ENCODE data around the gene MEPCE.

MEPCE gene

DNA sequence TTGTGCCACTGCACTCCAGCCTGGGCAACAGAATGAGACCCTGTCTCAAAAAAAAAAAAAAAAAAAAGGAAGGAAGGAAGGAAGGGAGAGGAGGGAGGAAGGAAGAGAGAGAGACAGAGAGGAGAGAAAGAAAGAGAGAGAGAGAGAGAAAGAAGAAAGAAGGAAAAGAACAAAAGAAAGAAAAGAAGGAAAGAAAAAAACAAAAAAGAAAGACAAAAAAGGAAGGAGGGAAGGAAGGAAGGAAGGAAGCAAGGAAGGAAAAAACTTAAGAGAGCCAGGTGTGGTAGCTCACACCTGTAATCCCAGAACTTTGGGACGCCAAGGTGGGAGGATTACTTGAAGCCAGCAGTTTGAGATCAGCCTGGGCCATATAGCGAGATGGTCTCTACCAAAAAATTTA is 35.2 kb downstream of the MEPCE start:
- H3K27me3 ChIP-seq (ENCODE audit: control insufficient read depth, insufficient read depth, low read length) = no peaks in the 10 kb centered on the region
- no CpG with 5 or more reads among the region's 2 CpGs for WGBS (ENCODE audit: insufficient coverage, insufficient read length)
- no peak overlapping the region for H3K4me3 ChIP-seq (ENCODE audit: low read length)
- peaks cover 3% of the 10 kb centered on the region; the same call in 1 of the 2 replicates for H3K4me1 ChIP-seq (ENCODE audit: control insufficient read depth, insufficient read depth, low read length)
- no peak for DNase-seq (ENCODE audit: low read depth, low spot score)
- H3K27ac ChIP-seq (ENCODE audit: low read length) = no peak overlapping the region
- no peaks in the 10 kb centered on the region for H3K9me3 ChIP-seq (ENCODE audit: control insufficient read depth, insufficient read depth, low read length)
- H3K36me3 ChIP-seq (ENCODE audit: control insufficient read depth, insufficient read depth, low read length) = no peaks in the 10 kb centered on the region

- Histone ChIP-seq H3K36me3 (ENCODE audit: control insufficient read depth, insufficient read depth, low read length) (no peaks in the 10 kb centered on the region), H3K27me3 (ENCODE audit: control insufficient read depth, insufficient read depth, low read length) (no peaks in the 10 kb centered on the region), H3K4me1 (ENCODE audit: control insufficient read depth, insufficient read depth, low read length) (peaks cover 3% of the 10 kb centered on the region; the same call in 1 of the 2 replicates), H3K27ac (ENCODE audit: low read length) (no peak overlapping the region), H3K9me3 (ENCODE audit: control insufficient read depth, insufficient read depth, low read length) (no peaks in the 10 kb centered on the region), H3K4me3 (ENCODE audit: low read length) (no peak overlapping the region)
- DNase-seq (ENCODE audit: low read depth, low spot score) = no peak
- no CpG with 5 or more reads among the region's 8 CpGs for WGBS (ENCODE audit: insufficient coverage, insufficient read length)
These were observed 35.7 kb downstream of the MEPCE start for GRCh38 chr7:100465299-100465698.

DNA sequence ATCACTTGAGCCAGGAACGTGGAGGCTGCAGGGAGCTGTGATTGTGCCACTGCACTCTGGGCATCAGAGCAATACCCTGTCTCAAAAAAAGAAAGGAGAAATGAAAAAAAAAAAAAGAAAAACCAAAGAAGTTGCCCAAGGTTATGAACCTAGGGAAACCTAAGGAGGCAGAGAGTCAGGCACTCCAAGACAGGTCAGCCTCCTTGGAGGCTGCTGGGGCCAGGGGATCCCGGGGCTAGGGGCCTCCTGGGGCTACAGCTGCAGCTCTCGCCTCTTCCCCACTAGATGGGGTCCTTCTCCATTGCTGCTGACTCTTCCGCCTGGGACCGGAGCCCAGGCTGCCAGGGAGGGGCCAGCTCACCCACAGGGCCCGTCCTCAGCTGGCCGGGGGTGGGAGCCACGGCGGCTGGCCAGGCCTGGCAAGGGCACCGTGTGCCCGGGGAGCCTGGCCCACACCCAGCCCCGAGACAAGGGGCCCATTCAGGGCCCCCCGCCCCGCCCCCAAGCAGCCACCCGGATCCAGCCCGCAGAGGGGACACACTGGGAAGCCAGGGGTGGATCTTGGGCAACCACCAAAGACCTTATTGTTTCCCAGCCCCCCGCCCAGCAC is 36.2 kb downstream of the MEPCE start:
- H3K9me3 ChIP-seq (ENCODE audit: control insufficient read depth, insufficient read depth, low read length) = no peaks in the 10 kb centered on the region
- H3K36me3 ChIP-seq (ENCODE audit: control insufficient read depth, insufficient read depth, low read length) = no peaks in the 10 kb centered on the region
- no peak overlapping the region for H3K4me3 ChIP-seq (ENCODE audit: low read length)
- no CpG with 5 or more reads among the region's 17 CpGs for WGBS (ENCODE audit: insufficient coverage, insufficient read length)
- H3K27me3 ChIP-seq (ENCODE audit: control insufficient read depth, insufficient read depth, low read length) = no peaks in the 10 kb centered on the region
- no peak for DNase-seq (ENCODE audit: low read depth, low spot score)
- no peak overlapping the region for H3K27ac ChIP-seq (ENCODE audit: low read length)
- H3K4me1 ChIP-seq (ENCODE audit: control insufficient read depth, insufficient read depth, low read length) = peaks cover 3% of the 10 kb centered on the region; the same call in 1 of the 2 replicates

- Histone ChIP-seq H3K9me3 (ENCODE audit: control insufficient read depth, insufficient read depth, low read length) (no peaks in the 10 kb centered on the region), H3K4me3 (ENCODE audit: low read length) (no peak overlapping the region), H3K27ac (ENCODE audit: low read length) (no peak overlapping the region), H3K27me3 (ENCODE audit: control insufficient read depth, insufficient read depth, low read length) (no peaks in the 10 kb centered on the region), H3K4me1 (ENCODE audit: control insufficient read depth, insufficient read depth, low read length) (peaks cover 3% of the 10 kb centered on the region; the same call in 1 of the 2 replicates), H3K36me3 (ENCODE audit: control insufficient read depth, insufficient read depth, low read length) (no peaks in the 10 kb centered on the region)
- no CpG with 5 or more reads among the region's 32 CpGs for WGBS (ENCODE audit: insufficient coverage, insufficient read length)
- no peak for DNase-seq (ENCODE audit: low read depth, low spot score)
These were observed 37.3 kb downstream of the MEPCE start for GRCh38 chr7:100466653-100467605.

DNA sequence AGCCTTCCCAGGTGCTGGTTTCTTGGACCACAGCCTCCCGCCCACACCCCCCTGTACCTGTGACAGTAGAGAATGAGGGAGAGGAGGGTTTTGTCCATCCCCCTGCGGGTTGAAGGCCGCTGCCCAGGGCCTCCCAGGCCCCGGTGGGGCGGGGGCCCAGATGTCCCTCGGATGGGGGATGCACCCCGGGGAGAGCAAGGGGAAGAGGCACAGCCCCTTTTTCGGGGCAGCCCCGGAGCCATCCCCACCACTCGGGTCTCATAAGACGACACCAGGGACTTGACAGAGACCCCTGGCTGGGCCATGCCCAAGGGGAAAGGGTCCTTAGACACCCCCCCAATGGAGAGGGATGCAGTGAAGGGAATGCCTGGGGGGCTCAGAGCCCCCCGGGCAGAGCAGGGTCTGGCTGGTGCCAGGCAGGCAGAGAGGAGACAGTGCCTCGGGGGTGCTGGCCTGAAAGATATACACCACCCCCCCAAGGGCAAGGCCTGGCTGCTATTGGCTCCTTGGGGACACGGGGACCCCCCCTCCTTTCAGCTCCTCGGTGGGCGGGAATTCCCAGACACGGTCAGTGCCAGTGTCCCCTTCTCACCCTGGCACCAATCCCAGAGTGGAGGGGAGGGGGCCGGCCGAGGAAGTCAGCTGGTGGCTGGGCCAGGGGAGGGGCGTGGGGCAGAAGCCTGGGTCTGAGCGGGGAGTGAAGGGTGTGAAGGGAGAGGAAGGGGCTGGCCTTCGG is 38.2 kb downstream of the MEPCE start:
- Histone ChIP-seq H3K27ac (ENCODE audit: low read length) (no peak overlapping the region), H3K4me1 (ENCODE audit: control insufficient read depth, insufficient read depth, low read length) (peaks cover 5% of the 10 kb centered on the region; the same call in 1 of the 2 replicates), H3K9me3 (ENCODE audit: control insufficient read depth, insufficient read depth, low read length) (no peaks in the 10 kb centered on the region), H3K36me3 (ENCODE audit: control insufficient read depth, insufficient read depth, low read length) (no peaks in the 10 kb centered on the region), H3K27me3 (ENCODE audit: control insufficient read depth, insufficient read depth, low read length) (no peaks in the 10 kb centered on the region), H3K4me3 (ENCODE audit: low read length) (no peak overlapping the region)
- no peak for DNase-seq (ENCODE audit: low read depth, low spot score)
- WGBS (ENCODE audit: insufficient coverage, insufficient read length) = no CpG with 5 or more reads among the region's 22 CpGs

DNA sequence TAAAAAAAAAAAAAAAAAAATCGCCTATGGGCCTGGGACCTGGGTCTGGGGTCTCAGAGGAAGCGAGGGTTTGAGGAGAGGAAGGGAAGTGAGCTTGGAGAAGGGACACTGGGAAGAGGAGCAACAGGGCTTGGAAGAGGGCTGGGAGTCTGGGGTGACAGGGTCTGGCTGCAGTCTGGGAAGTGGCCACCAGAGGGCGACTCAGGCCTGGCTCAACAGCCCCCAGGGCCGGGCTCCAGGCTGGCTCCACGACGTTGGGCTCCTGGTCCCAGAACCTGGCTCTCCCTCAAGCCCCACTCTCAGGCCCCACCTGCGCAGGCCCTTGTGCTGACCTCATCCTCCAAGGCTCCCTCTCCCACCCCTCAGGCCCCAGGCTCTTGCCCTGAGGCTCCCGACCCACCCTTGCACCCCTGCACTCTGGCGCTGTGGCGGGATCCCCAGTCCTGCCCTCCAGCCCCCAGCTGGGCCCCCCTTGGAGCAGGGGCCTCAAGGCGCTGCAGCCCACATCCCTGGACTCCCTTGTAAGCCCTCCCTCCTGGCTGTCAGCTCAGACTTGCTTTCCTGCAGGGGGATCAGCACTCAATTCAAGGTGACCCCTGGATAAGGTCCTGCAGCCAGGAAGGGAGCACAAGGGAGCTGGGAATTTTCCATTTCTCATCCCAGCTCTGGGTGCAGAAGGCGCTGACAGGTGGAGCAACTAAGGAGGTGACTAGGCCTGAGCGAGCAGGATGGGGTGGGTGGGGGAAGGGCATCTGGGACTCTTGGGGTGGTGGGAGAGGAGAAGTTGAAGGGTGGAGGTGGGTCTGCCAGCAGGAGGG is 39.8 kb downstream of the MEPCE start:
- H3K4me1 ChIP-seq (ENCODE audit: control insufficient read depth, insufficient read depth, low read length) = peaks cover 5% of the 10 kb centered on the region; the same call in 1 of the 2 replicates
- DNase-seq (ENCODE audit: low read depth, low spot score) = no peak
- H3K36me3 ChIP-seq (ENCODE audit: control insufficient read depth, insufficient read depth, low read length) = no peaks in the 10 kb centered on the region
- no peaks in the 10 kb centered on the region for H3K9me3 ChIP-seq (ENCODE audit: control insufficient read depth, insufficient read depth, low read length)
- H3K27me3 ChIP-seq (ENCODE audit: control insufficient read depth, insufficient read depth, low read length) = no peaks in the 10 kb centered on the region
- no peak overlapping the region for H3K27ac ChIP-seq (ENCODE audit: low read length)
- WGBS (ENCODE audit: insufficient coverage, insufficient read length) = no CpG with 5 or more reads among the region's 13 CpGs
- no peak overlapping the region for H3K4me3 ChIP-seq (ENCODE audit: low read length)

GRCh38 chr7:100471021-100471420 is 41.4 kb downstream of the MEPCE start:
- H3K36me3 ChIP-seq (ENCODE audit: control insufficient read depth, insufficient read depth, low read length) = no peaks in the 10 kb centered on the region
- H3K4me3 ChIP-seq (ENCODE audit: low read length) = no peak overlapping the region
- WGBS (ENCODE audit: insufficient coverage, insufficient read length) = no CpG with 5 or more reads among the region's 4 CpGs
- peaks cover 6% of the 10 kb centered on the region; the same call in 1 of the 2 replicates for H3K4me1 ChIP-seq (ENCODE audit: control insufficient read depth, insufficient read depth, low read length)
- no peak overlapping the region for H3K27ac ChIP-seq (ENCODE audit: low read length)
- H3K9me3 ChIP-seq (ENCODE audit: control insufficient read depth, insufficient read depth, low read length) = no peaks in the 10 kb centered on the region
- no peaks in the 10 kb centered on the region for H3K27me3 ChIP-seq (ENCODE audit: control insufficient read depth, insufficient read depth, low read length)
- no peak for DNase-seq (ENCODE audit: low read depth, low spot score)

- no peaks in the 10 kb centered on the region for H3K27me3 ChIP-seq (ENCODE audit: control insufficient read depth, insufficient read depth, low read length)
- H3K4me1 ChIP-seq (ENCODE audit: control insufficient read depth, insufficient read depth, low read length) = peaks cover 6% of the 10 kb centered on the region; the same call in 1 of the 2 replicates
- H3K4me3 ChIP-seq (ENCODE audit: low read length) = no peak overlapping the region
- no CpG with 5 or more reads among the region's 16 CpGs for WGBS (ENCODE audit: insufficient coverage, insufficient read length)
- H3K27ac ChIP-seq (ENCODE audit: low read length) = no peak overlapping the region
- no peak for DNase-seq (ENCODE audit: low read depth, low spot score)
- H3K36me3 ChIP-seq (ENCODE audit: control insufficient read depth, insufficient read depth, low read length) = no peaks in the 10 kb centered on the region
- H3K9me3 ChIP-seq (ENCODE audit: control insufficient read depth, insufficient read depth, low read length) = no peaks in the 10 kb centered on the region
These were observed 42.7 kb downstream of the MEPCE start for GRCh38 chr7:100472121-100472851.

DNA sequence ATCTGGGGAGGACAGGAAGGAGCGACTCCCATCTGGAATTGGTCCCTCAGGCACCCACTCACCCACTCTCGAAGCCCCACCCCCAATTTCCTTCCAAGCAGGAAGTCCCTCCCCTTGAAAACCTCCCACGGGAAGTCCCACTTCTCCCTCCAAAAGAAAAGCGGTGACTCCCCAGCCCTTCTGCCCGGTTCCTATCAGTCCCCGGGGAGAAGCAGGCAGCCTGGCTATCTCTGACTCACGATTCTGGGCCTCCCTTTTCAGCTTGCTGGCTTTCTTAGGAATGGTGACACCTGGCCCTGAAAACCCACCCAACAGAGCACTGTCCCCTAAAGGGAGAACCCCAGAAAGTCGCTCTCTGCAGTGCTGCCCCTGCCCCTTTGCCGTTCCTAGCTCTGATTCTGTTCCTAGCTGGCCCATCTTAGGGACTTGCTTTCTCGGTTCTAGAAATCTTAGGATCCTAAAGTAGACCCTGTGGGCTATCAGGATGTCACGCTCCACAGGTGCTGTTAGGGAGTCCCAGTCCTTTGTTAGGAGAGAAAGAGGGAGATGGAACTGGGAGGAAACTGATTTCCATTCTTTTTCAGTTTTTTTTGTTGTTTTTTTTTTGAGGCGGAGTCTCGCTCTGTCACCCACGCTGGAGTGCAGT is 43.3 kb downstream of the MEPCE start:
- H3K4me1 ChIP-seq (ENCODE audit: control insufficient read depth, insufficient read depth, low read length) = peaks cover 7% of the 10 kb centered on the region; the same call in 1 of the 2 replicates
- no peak overlapping the region for H3K27ac ChIP-seq (ENCODE audit: low read length)
- no peaks in the 10 kb centered on the region for H3K27me3 ChIP-seq (ENCODE audit: control insufficient read depth, insufficient read depth, low read length)
- WGBS (ENCODE audit: insufficient coverage, insufficient read length) = no CpG with 5 or more reads among the region's 14 CpGs
- DNase-seq (ENCODE audit: low read depth, low spot score) = no peak
- H3K4me3 ChIP-seq (ENCODE audit: low read length) = no peak overlapping the region
- H3K9me3 ChIP-seq (ENCODE audit: control insufficient read depth, insufficient read depth, low read length) = no peaks in the 10 kb centered on the region
- no peaks in the 10 kb centered on the region for H3K36me3 ChIP-seq (ENCODE audit: control insufficient read depth, insufficient read depth, low read length)
